ENCODE measurements around the gene PSME3. TPM values are rescaled to one million over a fixed set of nuclear protein-coding genes. Genes with fewer than 3 reads are reported as not detected.
A peak's percentile ranks its signal among the peaks of the same experiment; 100 is the strongest.

PSME3 gene, protein sequence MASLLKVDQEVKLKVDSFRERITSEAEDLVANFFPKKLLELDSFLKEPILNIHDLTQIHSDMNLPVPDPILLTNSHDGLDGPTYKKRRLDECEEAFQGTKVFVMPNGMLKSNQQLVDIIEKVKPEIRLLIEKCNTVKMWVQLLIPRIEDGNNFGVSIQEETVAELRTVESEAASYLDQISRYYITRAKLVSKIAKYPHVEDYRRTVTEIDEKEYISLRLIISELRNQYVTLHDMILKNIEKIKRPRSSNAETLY
- total RNA-seq: 10 to 100 TPM; 68.5 to 71.1 TPM

GRCh38 chr17:42832934-42833766 is at the start of gene PSME3:
PSME3 (plus strand) TSS chr17:42833397; CDS start chr17:42833632, 235 bp downstream.
- DNase-seq (ENCODE audit: low spot score): peak; percentile 88
- no peaks in the 10 kb centered on the region for H3K9me3 ChIP-seq
- H3K27ac ChIP-seq: peak within 1 kb of the TSS; percentile 81
- no peaks in the 10 kb centered on the region for H3K4me1 ChIP-seq (replicated peaks)
- intact Hi-C loops (cut with DNase I): loop anchor here (10.0 kb wide), 1 partner anchor 502 kb away; no protein-coding TSS in a partner anchor
- H3K27me3 ChIP-seq (replicated peaks; ENCODE audit: insufficient read depth): no peaks in the 10 kb centered on the region
- TF ChIP-seq, protein P1, sequence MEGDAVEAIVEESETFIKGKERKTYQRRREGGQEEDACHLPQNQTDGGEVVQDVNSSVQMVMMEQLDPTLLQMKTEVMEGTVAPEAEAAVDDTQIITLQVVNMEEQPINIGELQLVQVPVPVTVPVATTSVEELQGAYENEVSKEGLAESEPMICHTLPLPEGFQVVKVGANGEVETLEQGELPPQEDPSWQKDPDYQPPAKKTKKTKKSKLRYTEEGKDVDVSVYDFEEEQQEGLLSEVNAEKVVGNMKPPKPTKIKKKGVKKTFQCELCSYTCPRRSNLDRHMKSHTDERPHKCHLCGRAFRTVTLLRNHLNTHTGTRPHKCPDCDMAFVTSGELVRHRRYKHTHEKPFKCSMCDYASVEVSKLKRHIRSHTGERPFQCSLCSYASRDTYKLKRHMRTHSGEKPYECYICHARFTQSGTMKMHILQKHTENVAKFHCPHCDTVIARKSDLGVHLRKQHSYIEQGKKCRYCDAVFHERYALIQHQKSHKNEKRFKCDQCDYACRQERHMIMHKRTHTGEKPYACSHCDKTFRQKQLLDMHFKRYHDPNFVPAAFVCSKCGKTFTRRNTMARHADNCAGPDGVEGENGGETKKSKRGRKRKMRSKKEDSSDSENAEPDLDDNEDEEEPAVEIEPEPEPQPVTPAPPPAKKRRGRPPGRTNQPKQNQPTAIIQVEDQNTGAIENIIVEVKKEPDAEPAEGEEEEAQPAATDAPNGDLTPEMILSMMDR (IDR thresholded peaks at IDR 0.05): peak in 2 of 4 experiments; percentile 8 to 20
- TF ChIP-seq POLR2A (IDR thresholded peaks at IDR 0.05): peak; percentile 75
- TF ChIP-seq POLR2AphosphoS5 (IDR thresholded peaks at IDR 0.05): peak; percentile 97
- WGBS: under 1% methylated on average over 59 of the region's 71 CpGs
- peaks cover 5 to 7% of the 10 kb centered on the region in 2 donors for H3K36me3 ChIP-seq
- H3K4me3 ChIP-seq: peak within 1 kb of the TSS; percentile 90 to 94

GRCh38 chr17:42783791-42784138 is 49.4 kb upstream of the PSME3 start:
- Histone ChIP-seq H3K27ac (no peak overlapping the region), H3K27me3 (replicated peaks; ENCODE audit: insufficient read depth) (no peaks in the 10 kb centered on the region), H3K4me1 (replicated peaks) (no peaks in the 10 kb centered on the region), H3K9me3 (no peaks in the 10 kb centered on the region), H3K36me3 (no peaks in the 10 kb centered on the region), H3K4me3 (no peak overlapping the region)
- TF ChIP-seq, protein P1 (IDR thresholded peaks at IDR 0.05): no peak
- 32% methylated on average over 22 of the region's 22 CpGs for WGBS
- intact Hi-C loops (cut with DNase I): no loop called here
- no peak for DNase-seq (ENCODE audit: low spot score)

GRCh38 chr17:42784409-42784808 is 48.8 kb upstream of the PSME3 start:
- H3K4me1 ChIP-seq (replicated peaks): no peaks in the 10 kb centered on the region
- DNase-seq (ENCODE audit: low spot score): no peak
- H3K4me3 ChIP-seq: no peak overlapping the region
- H3K9me3 ChIP-seq: no peaks in the 10 kb centered on the region
- no peak overlapping the region for H3K27ac ChIP-seq
- TF ChIP-seq POLR2A (IDR thresholded peaks at IDR 0.05): no peak
- TF ChIP-seq POLR2AphosphoS5 (IDR thresholded peaks at IDR 0.05): no peak
- TF ChIP-seq, protein P1 (IDR thresholded peaks at IDR 0.05): no peak
- H3K36me3 ChIP-seq: no peaks in the 10 kb centered on the region
- intact Hi-C loops (cut with DNase I): no loop called here
- H3K27me3 ChIP-seq (replicated peaks; ENCODE audit: insufficient read depth): no peaks in the 10 kb centered on the region
- 50% methylated on average over 25 of the region's 25 CpGs for WGBS

DNA sequence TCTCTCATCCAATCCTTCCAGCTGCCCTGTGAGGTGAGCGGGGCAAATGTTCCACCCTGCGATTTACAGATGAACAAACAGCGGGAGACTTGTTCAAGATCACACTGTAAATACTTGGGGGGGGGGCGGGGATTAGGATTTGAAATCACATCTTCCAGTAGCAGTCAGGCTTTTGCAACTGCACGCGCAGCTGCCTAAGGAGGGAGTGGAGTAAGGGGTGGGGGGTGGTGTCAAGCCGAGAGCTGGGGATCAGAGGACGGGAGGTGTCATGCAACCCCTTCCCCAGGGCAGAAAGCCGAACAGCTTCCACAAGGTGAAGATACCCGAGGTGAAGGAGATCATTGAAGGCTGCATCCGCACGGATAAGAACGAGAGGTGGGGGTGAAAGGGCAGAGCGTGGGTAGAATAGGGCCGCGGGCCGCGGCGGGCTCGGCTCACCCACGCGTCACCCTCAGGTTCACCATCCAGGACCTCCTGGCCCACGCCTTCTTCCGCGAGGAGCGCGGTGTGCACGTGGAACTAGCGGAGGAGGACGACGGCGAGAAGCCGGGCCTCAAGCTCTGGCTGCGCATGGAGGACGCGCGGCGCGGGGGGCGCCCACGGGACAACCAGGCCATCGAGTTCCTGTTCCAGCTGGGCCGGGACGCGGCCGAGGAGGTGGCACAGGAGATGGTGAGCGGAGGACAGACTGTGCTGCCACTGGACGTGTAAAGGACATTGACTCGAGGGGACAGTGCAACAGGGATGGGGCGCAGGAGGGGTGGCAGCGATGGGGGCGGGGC is 48.2 kb upstream of the PSME3 start:
- Histone ChIP-seq H3K4me3 (no peak overlapping the region), H3K27ac (no peak overlapping the region), H3K27me3 (replicated peaks; ENCODE audit: insufficient read depth) (no peaks in the 10 kb centered on the region), H3K36me3 (no peaks in the 10 kb centered on the region), H3K9me3 (no peaks in the 10 kb centered on the region), H3K4me1 (replicated peaks) (no peaks in the 10 kb centered on the region)
- no peak for DNase-seq (ENCODE audit: low spot score)
- whole genome bisulfite sequencing: 27% methylated on average over 52 of the region's 52 CpGs
- intact Hi-C loops (cut with DNase I): no loop called here
- TF ChIP-seq POLR2A (IDR thresholded peaks at IDR 0.05): no peak
- TF ChIP-seq, protein P1 (IDR thresholded peaks at IDR 0.05): no peak
- no peak for TF ChIP-seq POLR2AphosphoS5 (IDR thresholded peaks at IDR 0.05)
